CD4-positive, alpha-beta T cell (primary cell): Measurements from ENCODE around the gene SSBP3. TPM values are rescaled to one million over a fixed set of nuclear protein-coding genes. Genes with fewer than 3 reads are reported as not detected.

Experiments used
- ATAC-seq: fragments of 200-7000 bp; cut with Tn5 transposase; one replicate; pipeline ENCODE4 v1.10.0; 2022; ENCODE audit warnings: mild to moderate bottlenecking; ENCODE audit not compliant: poor library complexity
- CTCF ChIA-PET: fragments of 350-600 bp; sonication (Branson Sonifier 250); formaldehyde crosslinking; loops from one replicate; lab custom pipeline; 2021; ENCODE audit warnings: antibody characterized with exemption, inconsistent platforms; lab: Charles Lee
- POLR2A ChIA-PET: fragments of 350-600 bp; sonication (Branson Sonifier 250); formaldehyde crosslinking; loops from one replicate; lab custom pipeline; 2021; ENCODE audit warnings: antibody characterized with exemption, inconsistent platforms; lab: Charles Lee
- DNase-seq, 14 experiments: peaks; one replicate each; pipeline ENCODE4 v3.0.0-alpha.2; 2013 to 2020; ENCODE audit warnings: mixed read lengths in 2 of 14
- H3K27ac ChIP-seq, 2 donors: one replicate each; pipeline versions ENCODE4 v1.5.1 to v1.7.0; 2013; ENCODE audit warnings: low read length in 2 of 2, low read depth in 1 of 2, mild to moderate bottlenecking in 1 of 2
- H3K27me3 ChIP-seq, 2 experiments: 1 replicate in 1 of 2; 2 replicates in 1 of 2; pipeline versions ENCODE4 v1.6.1 to v1.7.0; 2013; ENCODE audit warnings: low read length in 2 of 2, control low read depth in 1 of 2, mild to moderate bottlenecking in 1 of 2, moderate library complexity in 1 of 2; ENCODE audit not compliant: insufficient read depth in 2 of 2, control insufficient read depth in 1 of 2
- H3K36me3 ChIP-seq: one replicate; pipeline ENCODE4 v1.6.1; 2013; ENCODE audit warnings: low read length, control low read depth; ENCODE audit not compliant: insufficient read depth
- H3K4me1 ChIP-seq: one replicate; pipeline ENCODE4 v1.6.1; 2013; ENCODE audit warnings: low read length, control low read depth; ENCODE audit not compliant: insufficient read depth
- H3K4me3 ChIP-seq: one replicate; pipeline ENCODE4 v1.5.1; 2013; ENCODE audit warnings: mild to moderate bottlenecking, low read length, moderate library complexity
- H3K9me3 ChIP-seq, 2 experiments: 1 replicate in 1 of 2; 2 replicates in 1 of 2; pipeline versions ENCODE4 v1.6.1 to v1.7.0; 2013; ENCODE audit warnings: low read length in 2 of 2, mild to moderate bottlenecking in 2 of 2, control low read depth in 1 of 2, moderate library complexity in 1 of 2; ENCODE audit not compliant: control insufficient read depth in 1 of 2, insufficient read depth in 1 of 2
- H3K27ac Mint-ChIP-seq: one replicate; pipeline ENCODE4 v1.8.0; 2020; ENCODE audit warnings: mixed read lengths
- H3K27me3 Mint-ChIP-seq: one replicate; pipeline ENCODE4 v1.8.0; 2021; ENCODE audit warnings: mixed read lengths
- H3K36me3 Mint-ChIP-seq: one replicate; pipeline ENCODE4 v1.8.0; 2021; ENCODE audit warnings: low read depth, mixed read lengths
- H3K4me1 Mint-ChIP-seq: one replicate; pipeline ENCODE4 v1.8.0; 2021; ENCODE audit warnings: low read depth, mixed read lengths
- H3K4me3 Mint-ChIP-seq: one replicate; pipeline ENCODE4 v1.8.0; 2020; ENCODE audit warnings: mild to moderate bottlenecking, mixed read lengths
- H3K9me3 Mint-ChIP-seq: one replicate; pipeline ENCODE4 v1.8.0; 2020; ENCODE audit warnings: mixed read lengths
- CTCF ChIP-seq: fragments of 200-600 bp; IDR thresholded peaks from one replicate; pipeline ENCODE4 v1.8.0; 2022; ENCODE audit warnings: antibody characterized with exemption, mild to moderate bottlenecking
- intact Hi-C, 2 experiments: fragments of 100-400 bp; cut with DNase I in 1 of 2; cut with micrococcal nuclease in 1 of 2; formaldehyde crosslinking; loops; one replicate each; pipeline versions ENCODE4 v1.15.1 to v1.9.0; 2023 to 2025; cut with DNase I, micrococcal nuclease
- total RNA-seq, 174 experiments: library from RNA in 2 of 174; stranded (reverse) in 2 of 174; gene quantifications; one replicate each; pipeline ENCODE4 v1.2.3 and lab custom pipeline; 2021 to 2026

SSBP3 gene
- total RNA-seq, 2 experiments from 2014 or later = 50.6 to 52.4 TPM

- ATAC-seq = peak; percentile 63
Measured at GRCh38 chr1:54230507-54231339, 175.5 kb downstream of the SSBP3 start.

GRCh38 chr1:54229281-54229891, 176.8 kb downstream of the SSBP3 start:
- peaks cover 5% of the 10 kb centered on the region for H3K4me1 ChIP-seq
- H3K27ac ChIP-seq = no peak overlapping the region
- no peak for ATAC-seq
- intact Hi-C loops = no loop called here
- no peaks in the 10 kb centered on the region for H3K9me3 Mint-ChIP-seq
- ChIA-PET CTCF (no interaction called here), POLR2A (no interaction called here)
- no peak overlapping the region for H3K4me3 Mint-ChIP-seq
- no peak for TF ChIP-seq CTCF
- no peak for DNase-seq
- peak overlapping the region; percentile 42 for H3K27ac Mint-ChIP-seq
- no peak overlapping the region for H3K4me3 ChIP-seq
- no peaks in the 10 kb centered on the region for H3K9me3 ChIP-seq
- peaks cover 13% of the 10 kb centered on the region for H3K36me3 ChIP-seq
- H3K36me3 Mint-ChIP-seq = peaks cover 33% of the 10 kb centered on the region
- peaks cover 12% of the 10 kb centered on the region for H3K4me1 Mint-ChIP-seq
- no peaks in the 10 kb centered on the region for H3K27me3 ChIP-seq
- no peaks in the 10 kb centered on the region for H3K27me3 Mint-ChIP-seq

More at GRCh38 chr1:54230507-54231339, 175.5 kb downstream of the SSBP3 start:
- Mint-ChIP-seq H3K36me3 (peaks cover 33% of the 10 kb centered on the region), H3K27ac (peak overlapping the region; percentile 31), H3K27me3 (no peaks in the 10 kb centered on the region), H3K9me3 (no peaks in the 10 kb centered on the region), H3K4me1 (peaks cover 12% of the 10 kb centered on the region), H3K4me3 (no peak overlapping the region)
- H3K27ac ChIP-seq = no peak overlapping the region
- H3K9me3 ChIP-seq = no peaks in the 10 kb centered on the region
- POLR2A ChIA-PET = no interaction called here
- intact Hi-C loops = no loop called here
- no peaks in the 10 kb centered on the region for H3K27me3 ChIP-seq
- no peak for TF ChIP-seq CTCF
- peaks cover 11% of the 10 kb centered on the region for H3K36me3 ChIP-seq
- DNase-seq = peak in 3 of 14 experiments; percentile 28 to 40 (median 32)
- H3K4me1 ChIP-seq = peaks cover 5% of the 10 kb centered on the region
- CTCF ChIA-PET = no interaction called here
- H3K4me3 ChIP-seq = no peak overlapping the region

GRCh38 chr1:54228638-54229079, 177.5 kb downstream of the SSBP3 start:
- no peak for ATAC-seq
- H3K4me3 ChIP-seq = no peak overlapping the region
- POLR2A ChIA-PET = interaction anchor here (1.2 kb wide), 1 partner anchor 179 kb away, joined by 3 read pairs; no protein-coding TSS in a partner anchor
- peaks cover 13% of the 10 kb centered on the region for H3K36me3 ChIP-seq
- no peaks in the 10 kb centered on the region for H3K27me3 ChIP-seq
- Mint-ChIP-seq H3K4me3 (no peak overlapping the region), H3K36me3 (peaks cover 32% of the 10 kb centered on the region), H3K9me3 (no peaks in the 10 kb centered on the region), H3K27ac (peak overlapping the region; percentile 42), H3K4me1 (peaks cover 12% of the 10 kb centered on the region), H3K27me3 (no peaks in the 10 kb centered on the region)
- CTCF ChIA-PET = no interaction called here
- intact Hi-C loops = no loop called here
- TF ChIP-seq CTCF = no peak
- peaks cover 5% of the 10 kb centered on the region for H3K4me1 ChIP-seq
- no peaks in the 10 kb centered on the region for H3K9me3 ChIP-seq
- no peak for DNase-seq
- peak overlapping the region in 1 of 2 donors; percentile 13 for H3K27ac ChIP-seq
